ENCODE measurements around the gene POLK. TPM values are rescaled to one million over a fixed set of nuclear protein-coding genes. Genes with fewer than 3 reads are reported as not detected.

POLK gene
- total and polyA plus RNA-seq, 11 donors = 5.2 to 28.8 (median 19.9) TPM

DNA sequence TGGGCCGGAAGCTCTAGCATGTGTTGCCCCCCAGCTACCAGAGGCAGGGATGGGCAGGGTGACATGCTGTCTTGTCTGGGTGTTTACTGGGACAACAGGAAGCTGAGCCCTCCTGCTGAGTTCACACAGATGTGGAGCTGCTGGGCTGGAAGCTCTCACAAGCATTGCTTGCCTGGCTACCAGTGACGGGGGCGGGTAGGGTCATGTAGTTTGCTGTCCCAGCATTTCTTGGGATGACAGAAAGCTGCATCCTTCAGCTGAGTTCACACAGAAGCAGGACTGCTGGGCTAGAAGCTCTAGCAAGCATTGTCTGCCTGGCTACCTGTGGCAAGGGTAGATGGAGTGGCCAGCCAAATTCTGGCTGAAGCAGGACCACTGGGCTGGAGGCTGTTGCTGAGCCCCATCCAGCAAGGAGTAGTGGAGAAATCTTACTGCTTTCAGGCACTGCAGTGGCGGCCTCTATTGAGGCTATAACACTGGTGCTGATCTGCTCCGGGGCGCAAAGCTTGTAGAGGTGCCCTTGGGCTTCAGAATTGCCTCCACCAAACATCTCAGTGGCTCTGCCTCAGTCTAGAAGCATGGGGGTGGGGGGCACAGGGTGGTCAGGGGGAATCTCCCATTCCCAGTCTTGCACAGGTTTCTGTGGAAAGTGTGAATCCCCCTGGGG, 25.1 kb downstream of the POLK start:
- ATAC-seq (peak in 3 of 4 donors; percentile 24 to 45 (median 28)), DNase-seq (peak in 1 of 5 donors; percentile 31)
- intact Hi-C loops (cut with DNase I) = no loop called here
- no peak overlapping the region for H3K4me3 ChIP-seq
- peaks cover 0 to 25% (median 4%) of the 10 kb centered on the region in 12 donors for H3K4me1 ChIP-seq
- peaks cover 0 to 37% (median 13%) of the 10 kb centered on the region in 12 donors for H3K9me3 ChIP-seq
- H3K27ac ChIP-seq = no peak overlapping the region
- WGBS, 4 donors = 84 to 94% (median 91%) methylated on average over 2 to 6 of the region's 6 CpGs
- H3K27me3 ChIP-seq = no peaks in the 10 kb centered on the region
- peaks cover 0 to 10% (median 0%) of the 10 kb centered on the region in 9 donors for H3K36me3 ChIP-seq
- TF ChIP-seq CTCF (IDR thresholded peaks at IDR 0.05) (no peak), POLR2A (IDR thresholded peaks at IDR 0.05) (no peak)

- Histone ChIP-seq H3K4me1 (peaks cover 0 to 25% (median 4%) of the 10 kb centered on the region in 12 donors), H3K27ac (no peak overlapping the region), H3K9me3 (peaks cover 0 to 27% (median 10%) of the 10 kb centered on the region in 12 donors), H3K27me3 (no peaks in the 10 kb centered on the region), H3K36me3 (peaks cover 0 to 10% (median 0%) of the 10 kb centered on the region in 9 donors), H3K4me3 (no peak overlapping the region)
- DNase-seq = no peak
- TF ChIP-seq POLR2A (IDR thresholded peaks at IDR 0.05) = no peak
- TF ChIP-seq CTCF (IDR thresholded peaks at IDR 0.05) = no peak
- intact Hi-C loops (cut with DNase I) = no loop called here
- 74 to 82% (median 78%) methylated on average over 1 of the region's 1 CpG for WGBS, 4 donors
- no peak for ATAC-seq
These were observed 26.5 kb downstream of the POLK start for GRCh38 chr5:75538211-75538610.

- 42 to 64% (median 53%) methylated on average over 2 of the region's 2 CpGs for WGBS, 4 donors
- Histone ChIP-seq H3K9me3 (no peaks in the 10 kb centered on the region), H3K4me3 (no peak overlapping the region), H3K27ac (no peak overlapping the region), H3K36me3 (peaks cover 0 to 10% (median 0%) of the 10 kb centered on the region in 9 donors), H3K4me1 (peaks cover 0 to 10% (median 2%) of the 10 kb centered on the region in 12 donors), H3K27me3 (no peaks in the 10 kb centered on the region)
- TF ChIP-seq POLR2A (IDR thresholded peaks at IDR 0.05) = no peak
- TF ChIP-seq CTCF (IDR thresholded peaks at IDR 0.05) = no peak
- no peak for ATAC-seq
- no peak for DNase-seq
- intact Hi-C loops (cut with DNase I) = no loop called here
These were observed 33.4 kb downstream of the POLK start for GRCh38 chr5:75545131-75545530.

GRCh38 chr5:75546830-75547229, 35.1 kb downstream of the POLK start:
- Histone ChIP-seq H3K9me3 (no peaks in the 10 kb centered on the region), H3K27me3 (no peaks in the 10 kb centered on the region), H3K36me3 (peaks cover 0 to 12% (median 0%) of the 10 kb centered on the region in 9 donors), H3K4me1 (peaks cover 0 to 10% (median 2%) of the 10 kb centered on the region in 12 donors), H3K27ac (no peak overlapping the region), H3K4me3 (no peak overlapping the region)
- 94 to 98% (median 98%) methylated on average over 6 of the region's 6 CpGs for WGBS, 4 donors
- TF ChIP-seq POLR2A (IDR thresholded peaks at IDR 0.05) = no peak
- no peak for TF ChIP-seq CTCF (IDR thresholded peaks at IDR 0.05)
- DNase-seq (no peak), ATAC-seq (no peak)
- intact Hi-C loops (cut with DNase I) = no loop called here

Measured in heart left ventricle (tissue), 16 donors.